HEK293 (cell line): ENCODE data around the gene KRT74.

Source experiments
- CTCF ChIA-PET: fragments of 350-600 bp; formaldehyde crosslinking; extraction: SDS; loops from one replicate; lab custom pipeline; 2021; ENCODE audit warnings: antibody characterized with exemption; lab: Yijun Ruan, JAX
- POLR2A ChIA-PET: fragments of 300-600 bp; formaldehyde crosslinking; extraction: SDS; loops from one replicate; lab custom pipeline; 2020; ENCODE audit warnings: antibody characterized with exemption, inconsistent platforms; lab: Yijun Ruan, JAX
- H3K27ac ChIP-seq: fragments of 200-500 bp; sonication (Bioruptor generic); 2 replicates; pipeline ENCODE4 v1.5.1; 2014; ENCODE audit warnings: low read depth, low read length, control low read depth, inconsistent platforms; ENCODE audit errors: extremely low read depth
- H3K36me3 ChIP-seq, 2 experiments: fragments of 200-500 bp in 1 of 2; sonication (Bioruptor generic) in 1 of 2; 1 replicate in 1 of 2; 2 replicates in 1 of 2; pipeline ENCODE4 v1.5.1; 2014 to 2017; ENCODE audit warnings: inconsistent platforms in 2 of 2, low read length in 2 of 2; ENCODE audit not compliant: control insufficient read depth in 2 of 2, insufficient read depth in 1 of 2
- H3K4me1 ChIP-seq: fragments of 200-500 bp; sonication (Bioruptor generic); 2 replicates; pipeline ENCODE4 v1.5.1; 2014; ENCODE audit warnings: mild to moderate bottlenecking, low read length, inconsistent platforms; ENCODE audit not compliant: control insufficient read depth, insufficient read depth
- H3K4me3 ChIP-seq: 2 replicates; pipeline ENCODE4 v1.5.1; 2011; ENCODE audit warnings: low read depth, mild to moderate bottlenecking, control low read depth, low read length, moderate library complexity
- H3K9me3 ChIP-seq: fragments of 200-500 bp; sonication (Bioruptor generic); 2 replicates; pipeline ENCODE4 v1.5.1; 2014; ENCODE audit warnings: low read depth, low read length, inconsistent platforms; ENCODE audit not compliant: control insufficient read depth, insufficient read depth
- CTCF ChIP-seq: fragments of 450-650 bp; formaldehyde crosslinking; IDR thresholded peaks from 2 replicates; pipeline ENCODE4 v1.5.1; 2016; ENCODE audit warnings: missing biosample characterization, missing genetic modification characterization
- EGR2 ChIP-seq: fragments of 450-650 bp; formaldehyde crosslinking; IDR thresholded peaks from 2 replicates; pipeline ENCODE4 v1.5.1; 2016; ENCODE audit warnings: low read depth, missing biosample characterization, missing genetic modification characterization
- GFI1B ChIP-seq: fragments of 450-650 bp; formaldehyde crosslinking; IDR thresholded peaks from 2 replicates; pipeline ENCODE4 v1.5.1; 2016; ENCODE audit warnings: missing biosample characterization, missing genetic modification characterization
- ZBTB10 ChIP-seq: fragments of 450-650 bp; formaldehyde crosslinking; IDR thresholded peaks from 2 replicates; pipeline ENCODE4 v1.5.1; 2016; ENCODE audit warnings: missing biosample characterization, missing genetic modification characterization
- ZBTB17 ChIP-seq: fragments of 450-650 bp; formaldehyde crosslinking; IDR thresholded peaks from 2 replicates; pipeline ENCODE4 v1.5.1; 2016; ENCODE audit warnings: missing biosample characterization, missing genetic modification characterization
- ZNF132 ChIP-seq: fragments of 450-650 bp; formaldehyde crosslinking; IDR thresholded peaks from 2 replicates; pipeline ENCODE4 v1.5.1; 2017; ENCODE audit warnings: missing biosample characterization, missing genetic modification characterization, borderline replicate concordance
- ZNF157 ChIP-seq: fragments of 450-650 bp; formaldehyde crosslinking; IDR thresholded peaks from 2 replicates; pipeline ENCODE4 v1.5.1; 2016; ENCODE audit warnings: missing biosample characterization, missing genetic modification characterization
- ZNF18 ChIP-seq: fragments of 450-650 bp; formaldehyde crosslinking; IDR thresholded peaks from 2 replicates; pipeline ENCODE4 v1.5.1; 2016; ENCODE audit warnings: missing biosample characterization, missing genetic modification characterization
- ZNF2 ChIP-seq: fragments of 450-650 bp; formaldehyde crosslinking; IDR thresholded peaks from 2 replicates; pipeline ENCODE4 v1.5.1; 2016; ENCODE audit warnings: missing biosample characterization, missing genetic modification characterization
- ZNF488 ChIP-seq: fragments of 450-650 bp; formaldehyde crosslinking; IDR thresholded peaks from 2 replicates; pipeline ENCODE4 v1.5.1; 2016; ENCODE audit warnings: missing biosample characterization, missing genetic modification characterization
- ZNF521 ChIP-seq: fragments of 450-650 bp; formaldehyde crosslinking; IDR thresholded peaks from 2 replicates; pipeline ENCODE4 v1.5.1; 2017; ENCODE audit warnings: missing biosample characterization, mild to moderate bottlenecking, missing genetic modification characterization
- ZNF571 ChIP-seq: fragments of 450-650 bp; formaldehyde crosslinking; IDR thresholded peaks from 2 replicates; pipeline ENCODE4 v1.5.0; 2017; ENCODE audit warnings: missing biosample characterization, missing genetic modification characterization
- ZNF623 ChIP-seq: fragments of 450-650 bp; formaldehyde crosslinking; IDR thresholded peaks from 2 replicates; pipeline ENCODE4 v1.5.1; 2016; ENCODE audit warnings: missing biosample characterization, missing genetic modification characterization
- ZNF776 ChIP-seq: fragments of 450-650 bp; formaldehyde crosslinking; IDR thresholded peaks from 2 replicates; pipeline ENCODE4 v1.5.0; 2017; ENCODE audit warnings: missing biosample characterization, missing genetic modification characterization, borderline replicate concordance
- ZNF837 ChIP-seq: fragments of 450-650 bp; formaldehyde crosslinking; IDR thresholded peaks from 2 replicates; pipeline ENCODE4 v1.5.1; 2016; ENCODE audit warnings: missing biosample characterization, missing genetic modification characterization
- ZXDB ChIP-seq: fragments of 450-650 bp; formaldehyde crosslinking; IDR thresholded peaks from 2 replicates; pipeline ENCODE4 v1.5.1; 2016; ENCODE audit warnings: missing biosample characterization, missing genetic modification characterization
- TF ChIP-seq, protein P1 (sequence below): fragments of 450-650 bp; formaldehyde crosslinking; IDR thresholded peaks from 2 replicates; pipeline ENCODE4 v1.5.1; 2016; ENCODE audit warnings: missing biosample characterization, missing genetic modification characterization, borderline replicate concordance
- TF ChIP-seq, protein P2 (sequence below): sonication (generic); formaldehyde crosslinking; IDR thresholded peaks from 2 replicates; pipeline ENCODE4 v1.8.1; 2022; ENCODE audit warnings: mild to moderate bottlenecking, moderate library complexity, missing genetic modification reagents
- TF ChIP-seq, protein P3 (sequence below): fragments of 450-650 bp; formaldehyde crosslinking; IDR thresholded peaks from 2 replicates; pipeline ENCODE4 v1.5.1; 2017; ENCODE audit warnings: missing biosample characterization, missing genetic modification characterization

Gene KRT74

GRCh38 chr12:52590021-52590420, 16.4 kb upstream of the KRT74 start (continued):
- TF ChIP-seq EGR2 (tag by site-specific recombination), result no peak
- TF ChIP-seq ZNF157, result no peak
- no peak for TF ChIP-seq ZNF2 (tag by site-specific recombination)
- no peak for TF ChIP-seq ZNF623
- TF ChIP-seq ZXDB (tag by site-specific recombination), result no peak
- TF ChIP-seq ZNF776 (tag by site-specific recombination), result no peak
- TF ChIP-seq ZNF521 (tag by site-specific recombination), result no peak
- TF ChIP-seq ZNF18 (tag by site-specific recombination), result no peak
- no peak for TF ChIP-seq ZBTB17 (tag by site-specific recombination)

DNA sequence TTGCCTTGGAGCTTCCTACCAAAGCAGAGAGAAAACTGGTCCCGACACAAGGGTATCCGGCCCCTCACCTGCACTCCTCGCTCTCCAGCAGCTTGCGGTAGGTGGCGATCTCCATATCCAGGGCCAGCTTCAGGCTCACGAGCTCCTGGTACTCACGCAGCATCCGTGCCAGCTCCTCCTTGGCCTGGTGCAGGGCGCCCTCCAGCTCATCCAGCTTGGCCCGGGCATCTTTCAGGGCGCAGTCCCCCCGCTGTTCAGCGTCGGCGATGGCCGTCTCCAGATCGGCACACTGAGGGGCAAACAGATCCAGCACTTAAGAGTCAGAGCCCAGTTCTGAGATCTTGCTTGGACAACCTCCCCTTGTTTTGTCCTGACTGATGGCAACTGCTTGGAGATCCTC, 13.9 kb upstream of the KRT74 start:
- ChIA-PET POLR2A (no interaction called here), CTCF (interaction anchor here (0.6 to 9.9 kb wide), 3 partner anchors 278 to 366 kb away, joined by 3 to 127 read pairs (median 4); no protein-coding TSS in a partner anchor)
- TF ChIP-seq ZBTB10 (tag by site-specific recombination) (no peak), ZNF571 (tag by site-specific recombination) (no peak)
- TF ChIP-seq, all 188 proteins: peak for 0
- H3K36me3 ChIP-seq, result no peaks in the 10 kb centered on the region
- H3K9me3 ChIP-seq, result no peaks in the 10 kb centered on the region
- no peaks in the 10 kb centered on the region for H3K4me1 ChIP-seq
- no peak overlapping the region for H3K4me3 ChIP-seq
- no peak overlapping the region for H3K27ac ChIP-seq

- no peaks in the 10 kb centered on the region for H3K9me3 ChIP-seq
- H3K4me1 ChIP-seq, result no peaks in the 10 kb centered on the region
- H3K36me3 ChIP-seq, result no peaks in the 10 kb centered on the region
- no peak overlapping the region for H3K4me3 ChIP-seq
- ChIA-PET CTCF (interaction anchor here (0.7 to 9.9 kb wide), 9 partner anchors 22 to 394 kb away, joined by 3 to 127 read pairs (median 6); no protein-coding TSS in a partner anchor), POLR2A (interaction anchor here (0.6 kb wide), 1 partner anchor 217 kb away, joined by 4 read pairs; no protein-coding TSS in a partner anchor)
- no peak overlapping the region for H3K27ac ChIP-seq
- TF ChIP-seq ZNF488 (tag by site-specific recombination), result no peak
- no peak for TF ChIP-seq ZNF837 (tag by site-specific recombination)
- TF ChIP-seq ZNF132 (tag by site-specific recombination), result no peak
- no peak for TF ChIP-seq ZNF157
- TF ChIP-seq, protein P1, sequence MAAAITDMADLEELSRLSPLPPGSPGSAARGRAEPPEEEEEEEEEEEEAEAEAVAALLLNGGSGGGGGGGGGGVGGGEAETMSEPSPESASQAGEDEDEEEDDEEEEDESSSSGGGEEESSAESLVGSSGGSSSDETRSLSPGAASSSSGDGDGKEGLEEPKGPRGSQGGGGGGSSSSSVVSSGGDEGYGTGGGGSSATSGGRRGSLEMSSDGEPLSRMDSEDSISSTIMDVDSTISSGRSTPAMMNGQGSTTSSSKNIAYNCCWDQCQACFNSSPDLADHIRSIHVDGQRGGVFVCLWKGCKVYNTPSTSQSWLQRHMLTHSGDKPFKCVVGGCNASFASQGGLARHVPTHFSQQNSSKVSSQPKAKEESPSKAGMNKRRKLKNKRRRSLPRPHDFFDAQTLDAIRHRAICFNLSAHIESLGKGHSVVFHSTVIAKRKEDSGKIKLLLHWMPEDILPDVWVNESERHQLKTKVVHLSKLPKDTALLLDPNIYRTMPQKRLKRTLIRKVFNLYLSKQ (tag by site-specific recombination), result no peak
- TF ChIP-seq CTCF, result no peak
- TF ChIP-seq, protein P2, sequence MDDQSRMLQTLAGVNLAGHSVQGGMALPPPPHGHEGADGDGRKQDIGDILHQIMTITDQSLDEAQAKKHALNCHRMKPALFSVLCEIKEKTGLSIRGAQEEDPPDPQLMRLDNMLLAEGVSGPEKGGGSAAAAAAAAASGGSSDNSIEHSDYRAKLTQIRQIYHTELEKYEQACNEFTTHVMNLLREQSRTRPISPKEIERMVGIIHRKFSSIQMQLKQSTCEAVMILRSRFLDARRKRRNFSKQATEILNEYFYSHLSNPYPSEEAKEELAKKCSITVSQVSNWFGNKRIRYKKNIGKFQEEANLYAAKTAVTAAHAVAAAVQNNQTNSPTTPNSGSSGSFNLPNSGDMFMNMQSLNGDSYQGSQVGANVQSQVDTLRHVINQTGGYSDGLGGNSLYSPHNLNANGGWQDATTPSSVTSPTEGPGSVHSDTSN, result no peak
- TF ChIP-seq, protein P3, sequence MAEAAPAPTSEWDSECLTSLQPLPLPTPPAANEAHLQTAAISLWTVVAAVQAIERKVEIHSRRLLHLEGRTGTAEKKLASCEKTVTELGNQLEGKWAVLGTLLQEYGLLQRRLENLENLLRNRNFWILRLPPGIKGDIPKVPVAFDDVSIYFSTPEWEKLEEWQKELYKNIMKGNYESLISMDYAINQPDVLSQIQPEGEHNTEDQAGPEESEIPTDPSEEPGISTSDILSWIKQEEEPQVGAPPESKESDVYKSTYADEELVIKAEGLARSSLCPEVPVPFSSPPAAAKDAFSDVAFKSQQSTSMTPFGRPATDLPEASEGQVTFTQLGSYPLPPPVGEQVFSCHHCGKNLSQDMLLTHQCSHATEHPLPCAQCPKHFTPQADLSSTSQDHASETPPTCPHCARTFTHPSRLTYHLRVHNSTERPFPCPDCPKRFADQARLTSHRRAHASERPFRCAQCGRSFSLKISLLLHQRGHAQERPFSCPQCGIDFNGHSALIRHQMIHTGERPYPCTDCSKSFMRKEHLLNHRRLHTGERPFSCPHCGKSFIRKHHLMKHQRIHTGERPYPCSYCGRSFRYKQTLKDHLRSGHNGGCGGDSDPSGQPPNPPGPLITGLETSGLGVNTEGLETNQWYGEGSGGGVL (tag by site-specific recombination), result no peak
- no peak for TF ChIP-seq GFI1B (tag by site-specific recombination)
Measured at GRCh38 chr12:52585946-52586345, 12.3 kb upstream of the KRT74 start.
